GM12878 (cell line): ENCODE data around the gene PRKG1. TPM values are rescaled to one million over a fixed set of nuclear protein-coding genes. Genes with fewer than 3 reads are reported as not detected.

Source experiments
- ATAC-seq: fragments of 200-7000 bp; cut with Tn5 transposase; 3 replicates; pipeline ENCODE4 v1.9.1; 2020; ENCODE audit warnings: mild to moderate bottlenecking, moderate library complexity
- BruUV-seq: library from RNA; stranded (reverse); fragments of 400-500 nt; replicated peaks from 2 replicates; lab custom pipeline; 2021; lab: Mats Ljungman, UMichigan
- CTCF ChIA-PET: fragments of 300-600 bp; sonication (Branson Sonifier 250); formaldehyde crosslinking; extraction: SDS; loops from one replicate; lab custom pipeline; 2021; ENCODE audit warnings: inconsistent platforms; lab: Yijun Ruan, JAX
- POLR2A ChIA-PET: fragments of 350-600 bp; formaldehyde crosslinking; extraction: SDS; loops from one replicate; lab custom pipeline; 2021; ENCODE audit warnings: inconsistent platforms; lab: Charles Lee
- RAD21 ChIA-PET: fragments of 300-600 bp; sonication (Branson Sonifier 250); formaldehyde crosslinking; loops from one replicate; lab custom pipeline; 2023; ENCODE audit warnings: antibody characterized with exemption; ENCODE audit not compliant: unreplicated experiment; lab: Charles Lee
- SMC1A ChIA-PET: fragments of 300-600 bp; sonication (Branson Sonifier 250); formaldehyde crosslinking; loops from one replicate; lab custom pipeline; 2023; ENCODE audit not compliant: unreplicated experiment, uncharacterized antibody; lab: Charles Lee
- DNase-seq: peaks from one replicate; pipeline ENCODE4 v3.0.0-alpha.2; 2011; ENCODE audit warnings: low read depth, low spot score
- FAIRE-seq: peaks from 3 replicates; lab custom pipeline; 2011; peaks lifted over from hg19 to GRCh38; lab: Jason Lieb, UNC
- H2AFZ ChIP-seq: 2 replicates; pipeline ENCODE4 v1.6.0; 2011; ENCODE audit warnings: low read depth, low read length, control low read depth; ENCODE audit not compliant: control insufficient read depth
- H3K27ac ChIP-seq: 2 replicates; pipeline ENCODE4 v1.5.1; 2011; ENCODE audit warnings: control low read depth; ENCODE audit not compliant: control insufficient read depth, insufficient read depth
- H3K27me3 ChIP-seq, 2 experiments: replicated peaks in 1 of 2; 2 replicates each; pipeline versions ENCODE4 v1.6.0 to v1.6.1; 2011; ENCODE audit warnings: low read length in 1 of 2; ENCODE audit not compliant: control insufficient read depth in 2 of 2, insufficient read depth in 2 of 2
- H3K36me3 ChIP-seq, 2 experiments: 2 replicates each; pipeline ENCODE4 v1.5.1; 2011; ENCODE audit warnings: low read length in 1 of 2; ENCODE audit not compliant: control insufficient read depth in 2 of 2, insufficient read depth in 2 of 2
- H3K4me1 ChIP-seq: 2 replicates; pipeline ENCODE4 v1.6.1; 2011; ENCODE audit warnings: mild to moderate bottlenecking, low read length, moderate library complexity, mixed read lengths; ENCODE audit not compliant: control insufficient read depth, insufficient read depth
- H3K4me2 ChIP-seq: 2 replicates; pipeline ENCODE4 v1.6.0; 2011; ENCODE audit warnings: control low read depth; ENCODE audit not compliant: control insufficient read depth, insufficient read depth
- H3K4me3 ChIP-seq: fragments of 200-600 bp; sonication (generic); 2 replicates; pipeline ENCODE4 v1.5.1; 2016
- H3K79me2 ChIP-seq: 2 replicates; pipeline ENCODE4 v1.6.0; 2011; ENCODE audit warnings: low read length; ENCODE audit not compliant: control insufficient read depth, insufficient read depth
- H3K9ac ChIP-seq: 2 replicates; pipeline ENCODE4 v1.8.0; 2011; ENCODE audit warnings: low read length, control low read depth, mixed read lengths; ENCODE audit not compliant: control insufficient read depth, insufficient read depth
- H3K9me3 ChIP-seq: replicated peaks from 3 replicates; pipeline ENCODE4 v1.5.1; 2011; ENCODE audit warnings: mild to moderate bottlenecking, low read length; ENCODE audit not compliant: control insufficient read depth, insufficient read depth
- H4K20me1 ChIP-seq: 2 replicates; pipeline ENCODE4 v1.6.0; 2011; ENCODE audit not compliant: control insufficient read depth, insufficient read depth
- BACH1 ChIP-seq: fragments of 450-650 bp; IDR thresholded peaks from 2 replicates; pipeline ENCODE4 v1.6.1; 2017; ENCODE audit warnings: mild to moderate bottlenecking, borderline replicate concordance
- BHLHE40 ChIP-seq, 2 experiments: fragments of 450-650 bp in 1 of 2; IDR thresholded peaks; 2 replicates each; pipeline ENCODE4 v1.6.1; 2011 to 2017; ENCODE audit warnings: low read depth in 2 of 2, borderline replicate concordance in 1 of 2, improper control_type of control experiment in 1 of 2, low read length in 1 of 2, mild to moderate bottlenecking in 1 of 2
- EP300 ChIP-seq, 2 experiments: fragments of 150-350 bp in 1 of 2; IDR thresholded peaks; 2 replicates each; pipeline ENCODE4 v1.6.1; 2011 to 2012; ENCODE audit warnings: low read depth in 2 of 2, low read length in 2 of 2, borderline replicate concordance in 1 of 2, improper control_type of control experiment in 1 of 2, inconsistent platforms in 1 of 2; ENCODE audit not compliant: control insufficient read depth in 1 of 2
- ETV6 ChIP-seq, 2 experiments: fragments of 450-650 bp in 1 of 2; IDR thresholded peaks in 1 of 2; conservative IDR thresholded peaks in 1 of 2; 2 replicates each; pipeline ENCODE4 v1.6.1; 2014; ENCODE audit warnings: antibody characterized with exemption in 1 of 2, borderline replicate concordance in 1 of 2, low read depth in 1 of 2, mild to moderate bottlenecking in 1 of 2, moderate library complexity in 1 of 2
- FOXM1 ChIP-seq: IDR thresholded peaks from 2 replicates; pipeline ENCODE4 v1.6.1; 2012; ENCODE audit warnings: low read depth, mild to moderate bottlenecking, inconsistent platforms, low read length, moderate library complexity
- HDAC6 ChIP-seq: fragments of 200-600 bp; sonication (generic); IDR thresholded peaks from one replicate; pipeline ENCODE4 v1.8.0; 2017; ENCODE audit warnings: antibody characterized with exemption; ENCODE audit not compliant: unreplicated experiment
- HDGF ChIP-seq: fragments of 450-650 bp; IDR thresholded peaks from 2 replicates; pipeline ENCODE4 v1.6.1; 2016; ENCODE audit warnings: antibody characterized with exemption
- PAX5 ChIP-seq: IDR thresholded peaks from 2 replicates; pipeline ENCODE4 v1.6.1; 2011; ENCODE audit warnings: low read depth, low read length, borderline replicate concordance
- RUNX3 ChIP-seq: IDR thresholded peaks from 2 replicates; pipeline ENCODE4 v1.6.1; 2012; ENCODE audit warnings: low read length, inconsistent platforms
- SREBF2 ChIP-seq: IDR thresholded peaks from 2 replicates; pipeline ENCODE4 v1.6.1; 2012; ENCODE audit warnings: mild to moderate bottlenecking, low read length
- USF2 ChIP-seq: IDR thresholded peaks from 2 replicates; pipeline ENCODE4 v1.6.1; 2011; ENCODE audit warnings: low read depth, low read length, improper control_type of control experiment, borderline replicate concordance
- ZNF217 ChIP-seq: fragments of 450-650 bp; IDR thresholded peaks from 2 replicates; pipeline ENCODE4 v1.6.1; 2017; ENCODE audit warnings: antibody characterized with exemption, mild to moderate bottlenecking
- ZNF274 ChIP-seq: IDR thresholded peaks from one replicate; pipeline ENCODE4 v1.8.0; 2011; ENCODE audit not compliant: insufficient read length, insufficient read depth
- WGBS: methylation state at CpG from one replicate; pipeline ENCODE4 v1.1.6; 2016; ENCODE audit warnings: low lambda C conversion rate; ENCODE audit not compliant: insufficient replicate concordance, insufficient coverage; ENCODE audit errors: missing lambda C conversion rate; 5-methylcytosine and 5-hydroxymethylcytosine counted together
- in situ Hi-C: fragments of 300-500 bp; cut with MboI; formaldehyde crosslinking; loops from 9 replicates; pipeline ENCODE4 v1.14.3; 2018; ENCODE audit warnings: mixed read lengths
- intact Hi-C: fragments of 100-400 bp; cut with micrococcal nuclease; formaldehyde crosslinking; loops from one replicate; pipeline ENCODE4 v1.14.2; 2022; ENCODE audit not compliant: unreplicated experiment
- polyA plus RNA-seq, 11 experiments: library from polyadenylated mRNA; depleted of rRNA in 4 of 11; unstranded in 6 of 11; stranded (reverse) in 5 of 11; fragments of >200 nt; fragmentation: Nextera tagmentation in 4 of 11; fragmentation: Illumina TruSeq in 1 of 11; extraction: Ambion mirVana in 4 of 11; extraction: Trizol in 1 of 11; gene quantifications; 1 replicate in 1 of 11; 2 replicates in 10 of 11; pipeline versions ENCODE4 v1.2.1 to v1.2.3, GENCODE V29; 2011 to 2016; ENCODE audit warnings: inconsistent platforms in 2 of 11, missing spikeins in 2 of 11, low read depth in 1 of 11
- total RNA-seq, 4 experiments: library from RNA; depleted of rRNA in 3 of 4; stranded (reverse); fragments of >200 nt in 3 of 4; fragmentation: Illumina TruSeq in 1 of 4; extraction: Trizol in 1 of 4; gene quantifications; 2 replicates each; pipeline versions ENCODE4 v1.2.1 to v1.2.3, GENCODE V29; 2013 to 2021

PRKG1 gene
- total and polyA plus RNA-seq, 10 of the 15 experiments (the other 5 are each of a cell fraction or from before 2014, with no cell fraction given) = 0.04 to 0.05 TPM; not detected in 8

GRCh38 chr10:51709324-51709972 is 635.2 kb downstream of the PRKG1 start:
- no peak overlapping the region for H3K4me3 ChIP-seq
- no peaks in the 10 kb centered on the region for H3K27me3 ChIP-seq
- ChIA-PET RAD21 (interaction anchor here (1.1 kb wide), 1 partner anchor 9 kb away, joined by 3 read pairs; no protein-coding TSS in a partner anchor), SMC1A (interaction anchor here (0.8 to 1.3 kb wide), 4 partner anchors 7 to 11 kb away, joined by 3 to 4 read pairs (median 3); no protein-coding TSS in a partner anchor), CTCF (interaction anchor here (0.8 kb wide), 1 partner anchor 83 kb away, joined by 3 read pairs; no protein-coding TSS in a partner anchor), POLR2A (interaction anchor here (0.5 kb wide), 1 partner anchor 900 kb away, joined by 6 read pairs; no protein-coding TSS in a partner anchor)
- no peak for ATAC-seq
- no peak overlapping the region for H3K9ac ChIP-seq
- H3K79me2 ChIP-seq = no peaks in the 10 kb centered on the region
- H3K27ac ChIP-seq = no peak overlapping the region
- H3K9me3 ChIP-seq = no peaks in the 10 kb centered on the region
- intact Hi-C loops (no loop called here), in situ Hi-C loops (no loop called here)
- no peak overlapping the region for H3K4me2 ChIP-seq
- 31% methylated on average over 2 of the region's 2 CpGs for WGBS
- H3K36me3 ChIP-seq = no peaks in the 10 kb centered on the region
- no peak for TF ChIP-seq PAX5
- TF ChIP-seq HDAC6 = no peak
- no peak for TF ChIP-seq SREBF2
- no peak for TF ChIP-seq USF2
- TF ChIP-seq RUNX3 = no peak
- no peak for TF ChIP-seq ZNF274
- TF ChIP-seq ZNF217 = no peak
- TF ChIP-seq BHLHE40 (IDR thresholded peaks at IDR 0.05; ENCODE audit: borderline replicate concordance in 1 of 2, low read depth in 2 of 2, low read length in 1 of 2) = no peak
- TF ChIP-seq ETV6 (conservative IDR thresholded peaks at IDR 0.05 in 1 of 2, IDR thresholded peaks at IDR 0.05 in 1 of 2; ENCODE audit: borderline replicate concordance in 1 of 2, low read depth in 1 of 2) = no peak
- TF ChIP-seq FOXM1 = no peak
- TF ChIP-seq HDGF = no peak
- no peak for TF ChIP-seq BACH1
- TF ChIP-seq EP300 (IDR thresholded peaks at IDR 0.05; ENCODE audit: borderline replicate concordance in 1 of 2, control insufficient read depth in 1 of 2, low read depth in 2 of 2, low read length in 2 of 2) = no peak
- no TSS peak for BruUV-seq
- H2AFZ ChIP-seq = no peak overlapping the region
- H3K4me1 ChIP-seq = no peaks in the 10 kb centered on the region
- FAIRE-seq = no peak
- DNase-seq = no peak
- no peaks in the 10 kb centered on the region for H4K20me1 ChIP-seq
